NCI-H345 treated with DMSO at 0.1 percent for 48 hours (cell line): ENCODE results near the gene SIL1.

ENCODE experiments used
- DNase-seq: peaks from one replicate; lab custom pipeline; 2025; ENCODE audit not compliant: unreplicated experiment; lab: John Stamatoyannopoulos, UW

SIL1 gene

GRCh38 chr5:138946831-138947560 is 251.2 kb downstream of the SIL1 start:
- no peak for DNase-seq

GRCh38 chr5:138946241-138946623 is 251.9 kb downstream of the SIL1 start:
- no peak for DNase-seq

- no peak for DNase-seq
Measured at GRCh38 chr5:138945421-138946240, 252.5 kb downstream of the SIL1 start.

- DNase-seq, result no peak
Measured at GRCh38 chr5:138944527-138945322, 253.4 kb downstream of the SIL1 start.

- DNase-seq, result no peak
Measured at GRCh38 chr5:138943599-138944173, 254.5 kb downstream of the SIL1 start.

- DNase-seq, result no peak
Measured at GRCh38 chr5:138942861-138943260, 255.3 kb downstream of the SIL1 start.

- no peak for DNase-seq
Measured at GRCh38 chr5:138942066-138942465, 256.1 kb downstream of the SIL1 start.

GRCh38 chr5:138938526-138938925 is 259.6 kb downstream of the SIL1 start:
- no peak for DNase-seq

- no peak for DNase-seq
Measured at GRCh38 chr5:138937392-138938387, 260.5 kb downstream of the SIL1 start.

GRCh38 chr5:138936968-138937345 is 261.2 kb downstream of the SIL1 start:
- no peak for DNase-seq

- no peak for DNase-seq
Measured at GRCh38 chr5:138936225-138936967, 261.8 kb downstream of the SIL1 start.

- DNase-seq, result no peak
Measured at GRCh38 chr5:138935466-138935865, 262.7 kb downstream of the SIL1 start.

GRCh38 chr5:138934971-138935370 is 263.2 kb downstream of the SIL1 start:
- DNase-seq, result no peak

- no peak for DNase-seq
Measured at GRCh38 chr5:138933522-138934290, 264.5 kb downstream of the SIL1 start.

GRCh38 chr5:138932171-138932810 is 265.9 kb downstream of the SIL1 start:
- DNase-seq, result no peak

- DNase-seq, result no peak
Measured at GRCh38 chr5:138930371-138931097, 267.6 kb downstream of the SIL1 start.

- DNase-seq, result no peak
Measured at GRCh38 chr5:138929571-138929955, 268.6 kb downstream of the SIL1 start.

GRCh38 chr5:138927979-138928378 is 270.2 kb downstream of the SIL1 start:
- no peak for DNase-seq
